GM12872 (cell line): Measurements from ENCODE around the gene EXOC3.

ENCODE experiments used
- CTCF ChIP-seq: IDR thresholded peaks from 3 replicates; pipeline ENCODE4 v1.5.1; 2011; ENCODE audit warnings: low read depth, mild to moderate bottlenecking, low read length, moderate library complexity; ENCODE audit not compliant: insufficient read depth

EXOC3 gene

DNA sequence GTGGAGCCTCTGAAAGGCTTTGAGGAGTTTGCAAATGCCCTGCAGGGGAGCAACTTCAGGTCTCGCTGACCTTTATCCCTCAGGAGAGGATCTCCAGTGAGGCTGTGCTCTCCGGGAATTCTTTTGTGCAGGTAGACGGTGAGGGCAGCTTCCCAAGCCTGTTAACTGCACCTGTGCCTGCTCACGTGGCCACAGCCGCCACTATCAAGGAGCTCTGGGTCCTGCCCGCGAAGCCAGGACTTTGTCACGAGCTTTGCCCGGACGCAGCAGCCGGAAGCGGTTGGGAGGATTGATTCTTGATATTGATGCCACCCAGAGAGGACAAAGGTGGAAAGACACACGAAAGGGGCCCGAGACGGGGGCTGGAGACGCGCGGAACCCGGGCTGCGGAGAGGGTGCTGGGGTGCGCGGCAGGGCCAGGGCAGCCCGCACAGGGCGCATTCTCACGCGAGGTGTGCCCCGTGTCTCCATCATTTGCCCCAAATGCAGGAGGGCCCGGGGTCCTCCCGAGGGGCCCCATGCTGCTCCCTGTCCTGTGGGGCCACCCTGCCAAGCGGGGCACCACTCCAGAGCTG lies 63.1 kb downstream of the EXOC3 start:
- TF ChIP-seq CTCF = no peak

DNA sequence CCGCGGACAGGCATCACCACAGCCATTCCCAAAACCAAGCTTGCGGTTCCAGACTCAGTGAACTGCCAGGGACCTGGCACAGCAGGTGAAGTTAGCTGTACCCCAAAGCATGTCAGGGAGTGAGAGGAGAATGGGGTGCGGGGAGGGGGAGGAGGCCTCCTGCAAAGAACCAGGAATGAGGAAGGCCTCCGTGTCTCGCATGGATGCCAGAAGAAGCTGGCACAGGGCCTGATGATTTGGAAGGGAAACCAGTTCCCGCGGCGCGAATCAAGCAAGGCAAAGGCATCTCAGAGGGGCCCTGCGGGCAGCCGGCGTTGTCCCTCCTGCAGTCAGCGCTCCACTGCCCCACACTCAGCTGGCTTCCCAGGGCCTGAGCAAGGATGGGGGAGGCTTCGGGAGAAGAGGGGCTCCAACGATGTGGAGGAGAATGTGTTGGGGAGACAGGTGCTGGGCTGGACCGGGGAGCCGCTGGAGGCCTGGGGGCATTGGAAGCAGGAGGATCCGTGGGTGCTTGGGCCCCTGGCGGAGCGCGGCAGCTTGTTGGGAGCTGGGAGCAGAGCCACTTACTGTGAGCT lies 66.7 kb downstream of the EXOC3 start:
- no peak for TF ChIP-seq CTCF

GRCh38 chr5:510521-510920 lies 67.5 kb downstream of the EXOC3 start:
- TF ChIP-seq CTCF = no peak

DNA sequence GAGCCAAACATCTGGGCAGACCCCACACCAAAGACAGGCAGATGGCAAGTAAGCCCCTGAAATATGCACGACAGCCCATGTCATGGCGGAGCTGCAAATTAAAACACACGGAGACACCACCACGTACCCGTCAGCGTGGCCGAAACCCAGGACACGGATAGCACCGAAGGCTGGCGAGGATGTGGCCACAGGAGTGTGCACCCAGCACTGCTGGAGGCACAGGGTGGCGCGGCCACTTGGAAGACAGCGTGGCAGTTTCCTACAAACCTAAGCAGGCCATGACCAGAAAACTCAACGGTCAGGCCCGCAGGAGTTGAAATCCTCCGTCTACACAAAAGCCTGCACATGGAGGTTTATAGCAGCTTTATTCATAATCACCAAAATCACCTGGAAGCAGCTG lies 68.5 kb downstream of the EXOC3 start:
- TF ChIP-seq CTCF = no peak

- no peak for TF ChIP-seq CTCF
These were observed 70.5 kb downstream of the EXOC3 start for GRCh38 chr5:513216-514100.

GRCh38 chr5:514101-514485 lies 71.1 kb downstream of the EXOC3 start:
- TF ChIP-seq CTCF = no peak

DNA sequence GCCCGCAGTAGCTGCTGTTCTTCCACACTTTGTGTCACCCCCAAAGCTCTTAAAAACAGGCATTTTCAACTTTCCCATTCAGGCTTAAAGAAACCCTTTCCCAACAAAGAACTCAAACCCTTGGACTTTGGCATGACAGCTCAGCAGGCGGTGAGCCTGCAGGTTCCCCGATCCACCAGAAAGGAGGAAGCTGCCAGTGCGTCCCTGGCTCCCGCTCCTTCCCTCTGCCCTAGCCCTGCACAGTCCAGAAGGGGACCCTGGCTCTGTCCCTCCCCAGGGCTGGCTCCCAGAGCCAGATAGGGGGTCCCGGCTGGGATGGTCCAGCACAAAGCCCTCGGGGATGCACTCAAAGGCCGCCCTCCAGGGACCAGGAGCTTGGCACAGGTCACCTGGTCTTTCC lies 71.7 kb downstream of the EXOC3 start:
- no peak for TF ChIP-seq CTCF
